Measurements from ENCODE around the gene SUOX.

- TF ChIP-seq CTCF (IDR thresholded peaks at IDR 0.05) (no peak), POLR2A (IDR thresholded peaks at IDR 0.05) (no peak)
Measured at GRCh38 chr12:56034586-56035332, 37.7 kb downstream of the SUOX start.

All from stomach (tissue), 4 donors.